ENCODE data around the gene SSR3. TPM values are rescaled to one million over a fixed set of nuclear protein-coding genes. Genes with fewer than 3 reads are reported as not detected.

Gene SSR3
- total RNA-seq, 1 experiment from 2014 or later: 178 TPM

DNA sequence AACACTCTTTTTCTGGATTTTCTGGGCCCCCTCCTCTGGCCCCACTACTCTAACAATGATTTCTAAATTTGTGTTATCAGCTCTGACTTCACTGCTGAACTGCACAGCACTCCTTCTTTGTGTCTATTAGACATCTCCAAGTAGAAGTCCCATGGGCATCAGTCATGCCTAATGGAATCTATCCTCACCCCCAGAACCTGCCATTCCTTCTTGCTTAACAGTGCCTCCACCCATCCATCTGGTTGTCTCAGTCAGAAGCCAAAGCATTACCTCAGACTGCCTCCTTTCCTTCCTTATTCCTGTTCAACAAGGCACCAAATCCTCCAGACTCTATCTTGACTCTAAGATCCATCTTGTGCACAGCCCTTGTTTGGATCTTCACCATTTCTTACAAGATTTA lies 36.2 kb downstream of the SSR3 start:
- intact Hi-C loops (cut with micrococcal nuclease): no loop called here
- Histone ChIP-seq H4K20me1 (ENCODE audit: low read length) (no peaks in the 10 kb centered on the region), H3K27ac (ENCODE audit: low read length) (no peak overlapping the region), H3K4me2 (ENCODE audit: low read length) (no peak overlapping the region), H3K9me2 (replicated peaks; ENCODE audit: low read length) (no peaks in the 10 kb centered on the region; the same call in 1 of the 2 replicates), H3K79me2 (ENCODE audit: low read length) (no peaks in the 10 kb centered on the region), H2AFZ (ENCODE audit: low read length) (no peak overlapping the region), H3K9me3 (ENCODE audit: low read length) (no peaks in the 10 kb centered on the region), H3K36me3 (ENCODE audit: low read depth, low read length) (no peaks in the 10 kb centered on the region), H3K4me3 (ENCODE audit: low read length) (no peak overlapping the region), H3K27me3 (ENCODE audit: low read length) (no peaks in the 10 kb centered on the region), H3K9ac (ENCODE audit: low read length) (no peak overlapping the region), H3K4me1 (ENCODE audit: insufficient read depth, low read length) (peaks cover 7% of the 10 kb centered on the region), H3F3A (ENCODE audit: low read length, unreplicated experiment) (no peaks in the 10 kb centered on the region)
- ChIA-PET CTCF (no interaction called here), POLR2A (ENCODE audit: unreplicated experiment) (no interaction called here)
- BruUV-seq (replicated peaks): no TSS peak
- TF ChIP-seq EZH2phosphoT487 (IDR thresholded peaks at IDR 0.05; ENCODE audit: borderline replicate concordance, low read length): no peak
- no peak for TF ChIP-seq EZH2 (IDR thresholded peaks at IDR 0.05; ENCODE audit: low read length, unreplicated experiment)
- TF ChIP-seq, protein P1, sequence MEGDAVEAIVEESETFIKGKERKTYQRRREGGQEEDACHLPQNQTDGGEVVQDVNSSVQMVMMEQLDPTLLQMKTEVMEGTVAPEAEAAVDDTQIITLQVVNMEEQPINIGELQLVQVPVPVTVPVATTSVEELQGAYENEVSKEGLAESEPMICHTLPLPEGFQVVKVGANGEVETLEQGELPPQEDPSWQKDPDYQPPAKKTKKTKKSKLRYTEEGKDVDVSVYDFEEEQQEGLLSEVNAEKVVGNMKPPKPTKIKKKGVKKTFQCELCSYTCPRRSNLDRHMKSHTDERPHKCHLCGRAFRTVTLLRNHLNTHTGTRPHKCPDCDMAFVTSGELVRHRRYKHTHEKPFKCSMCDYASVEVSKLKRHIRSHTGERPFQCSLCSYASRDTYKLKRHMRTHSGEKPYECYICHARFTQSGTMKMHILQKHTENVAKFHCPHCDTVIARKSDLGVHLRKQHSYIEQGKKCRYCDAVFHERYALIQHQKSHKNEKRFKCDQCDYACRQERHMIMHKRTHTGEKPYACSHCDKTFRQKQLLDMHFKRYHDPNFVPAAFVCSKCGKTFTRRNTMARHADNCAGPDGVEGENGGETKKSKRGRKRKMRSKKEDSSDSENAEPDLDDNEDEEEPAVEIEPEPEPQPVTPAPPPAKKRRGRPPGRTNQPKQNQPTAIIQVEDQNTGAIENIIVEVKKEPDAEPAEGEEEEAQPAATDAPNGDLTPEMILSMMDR (conservative IDR thresholded peaks at IDR 0.05; ENCODE audit: low read depth, low read length): no peak
- DNase-seq: no peak
- no peak for ATAC-seq

DNA sequence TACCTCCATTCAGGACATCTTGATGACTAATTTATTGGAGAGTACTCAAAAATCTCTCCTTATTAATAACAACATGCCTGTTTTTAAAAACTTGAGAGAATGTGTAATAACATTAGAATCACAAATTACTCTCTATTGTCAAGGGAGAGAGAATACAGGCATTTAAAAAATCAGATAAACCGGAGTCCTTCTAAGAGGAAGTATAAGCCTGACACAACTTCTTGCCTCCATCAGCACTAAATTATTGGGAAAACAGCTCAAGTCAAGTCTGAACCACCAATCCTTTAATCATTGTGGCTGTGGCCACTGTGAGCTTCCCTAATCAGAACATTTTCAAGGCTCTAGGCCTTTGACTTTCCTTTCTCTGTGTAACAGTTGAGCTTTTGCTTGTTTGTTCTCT lies 38.0 kb downstream of the SSR3 start:
- H3K36me3 ChIP-seq (ENCODE audit: low read depth, low read length): no peaks in the 10 kb centered on the region
- ATAC-seq: no peak
- H3K9ac ChIP-seq (ENCODE audit: low read length): no peak overlapping the region
- H3K79me2 ChIP-seq (ENCODE audit: low read length): no peaks in the 10 kb centered on the region
- H3K4me2 ChIP-seq (ENCODE audit: low read length): no peak overlapping the region
- H2AFZ ChIP-seq (ENCODE audit: low read length): no peak overlapping the region
- H3K27ac ChIP-seq (ENCODE audit: low read length): no peak overlapping the region
- no peaks in the 10 kb centered on the region for H3K27me3 ChIP-seq (ENCODE audit: low read length)
- CTCF ChIA-PET: no interaction called here
- BruUV-seq (replicated peaks): no TSS peak
- H3K4me1 ChIP-seq (ENCODE audit: insufficient read depth, low read length): peaks cover 15% of the 10 kb centered on the region
- H4K20me1 ChIP-seq (ENCODE audit: low read length): no peaks in the 10 kb centered on the region
- no peak overlapping the region for H3K4me3 ChIP-seq (ENCODE audit: low read length)
- TF ChIP-seq, protein P1 (conservative IDR thresholded peaks at IDR 0.05; ENCODE audit: low read depth, low read length): no peak
- TF ChIP-seq EZH2 (IDR thresholded peaks at IDR 0.05; ENCODE audit: low read length, unreplicated experiment) (no peak), EZH2phosphoT487 (IDR thresholded peaks at IDR 0.05; ENCODE audit: borderline replicate concordance, low read length) (no peak)
- intact Hi-C loops (cut with micrococcal nuclease): no loop called here
- no peaks in the 10 kb centered on the region for H3F3A ChIP-seq (ENCODE audit: low read length, unreplicated experiment)
- no peak for DNase-seq
- no peaks in the 10 kb centered on the region for H3K9me3 ChIP-seq (ENCODE audit: low read length)
- POLR2A ChIA-PET (ENCODE audit: unreplicated experiment): no interaction called here
- no peaks in the 10 kb centered on the region; the same call in 1 of the 2 replicates for H3K9me2 ChIP-seq (replicated peaks; ENCODE audit: low read length)

DNA sequence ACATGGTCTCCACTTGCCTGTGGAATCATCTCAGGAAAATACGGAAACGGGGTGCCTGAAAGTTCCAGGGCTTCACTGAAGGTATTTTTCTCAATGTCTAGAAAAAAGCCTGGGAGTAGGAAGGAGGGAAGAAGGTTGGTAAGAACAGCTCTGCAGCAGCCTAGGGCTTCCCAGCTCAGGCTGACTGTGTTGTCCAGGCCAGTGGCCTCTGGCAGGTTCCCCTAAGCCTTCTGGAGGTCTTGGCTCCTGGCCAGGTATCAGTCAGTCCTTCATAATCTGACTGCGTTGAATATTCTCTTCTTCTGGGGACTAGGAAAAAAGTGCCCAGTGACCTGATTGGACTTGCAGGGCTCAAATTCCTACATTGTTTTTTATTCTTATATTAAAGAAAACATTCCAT lies 38.6 kb downstream of the SSR3 start:
- Histone ChIP-seq H3K27me3 (ENCODE audit: low read length) (no peaks in the 10 kb centered on the region), H3K9me2 (replicated peaks; ENCODE audit: low read length) (no peaks in the 10 kb centered on the region; the same call in 1 of the 2 replicates), H3K27ac (ENCODE audit: low read length) (no peak overlapping the region), H3K4me2 (ENCODE audit: low read length) (no peak overlapping the region), H3K9ac (ENCODE audit: low read length) (no peak overlapping the region), H3K79me2 (ENCODE audit: low read length) (no peaks in the 10 kb centered on the region), H2AFZ (ENCODE audit: low read length) (no peak overlapping the region), H4K20me1 (ENCODE audit: low read length) (no peaks in the 10 kb centered on the region), H3K36me3 (ENCODE audit: low read depth, low read length) (no peaks in the 10 kb centered on the region), H3K4me1 (ENCODE audit: insufficient read depth, low read length) (peaks cover 15% of the 10 kb centered on the region), H3K9me3 (ENCODE audit: low read length) (no peaks in the 10 kb centered on the region), H3F3A (ENCODE audit: low read length, unreplicated experiment) (no peaks in the 10 kb centered on the region), H3K4me3 (ENCODE audit: low read length) (no peak overlapping the region)
- no TSS peak for BruUV-seq (replicated peaks)
- ChIA-PET CTCF (no interaction called here), POLR2A (ENCODE audit: unreplicated experiment) (no interaction called here)
- TF ChIP-seq EZH2 (IDR thresholded peaks at IDR 0.05; ENCODE audit: low read length, unreplicated experiment) (no peak), EZH2phosphoT487 (IDR thresholded peaks at IDR 0.05; ENCODE audit: borderline replicate concordance, low read length) (no peak)
- TF ChIP-seq, protein P1 (conservative IDR thresholded peaks at IDR 0.05; ENCODE audit: low read depth, low read length): no peak
- DNase-seq (no peak), ATAC-seq (no peak)
- intact Hi-C loops (cut with micrococcal nuclease): no loop called here
